NCI-H82 (cell line): ENCODE data around the gene TMEM51.

Source experiments
- DNase-seq: peaks from one replicate; lab custom pipeline; 2025; lab: John Stamatoyannopoulos, UW

TMEM51 gene

GRCh38 chr1:15246960-15247614 lies 93.5 kb downstream of the TMEM51 start, which contains the start of gene FHAD1:
Gene FHAD1 (plus strand): TSS chr1:15247223. CDS start chr1:15251785, 4,562 bp downstream.
- no peak for DNase-seq

- no peak for DNase-seq
Measured at GRCh38 chr1:15248216-15248615, 94.7 kb downstream of the TMEM51 start.

GRCh38 chr1:15249081-15249480 lies 95.5 kb downstream of the TMEM51 start:
- no peak for DNase-seq

GRCh38 chr1:15251857-15252835 lies 98.6 kb downstream of the TMEM51 start:
- peak; percentile 57 for DNase-seq

GRCh38 chr1:15254559-15254958 lies 101.0 kb downstream of the TMEM51 start:
- peak; percentile 99 for DNase-seq

- DNase-seq = peak; percentile 31
Measured at GRCh38 chr1:15255582-15256149, 102.1 kb downstream of the TMEM51 start.

GRCh38 chr1:15256584-15256983 lies 103.0 kb downstream of the TMEM51 start:
- DNase-seq = no peak

GRCh38 chr1:15257309-15257708 lies 103.8 kb downstream of the TMEM51 start:
- DNase-seq = no peak

- DNase-seq = no peak
Measured at GRCh38 chr1:15258833-15259621, 105.5 kb downstream of the TMEM51 start.

- DNase-seq = no peak
Measured at GRCh38 chr1:15259622-15260007, 106.1 kb downstream of the TMEM51 start.

GRCh38 chr1:15260418-15261154 lies 107.0 kb downstream of the TMEM51 start:
- DNase-seq = peak; percentile 78

GRCh38 chr1:15261155-15262002 lies 107.8 kb downstream of the TMEM51 start:
- DNase-seq = no peak

- DNase-seq = no peak
Measured at GRCh38 chr1:15262003-15262377, 108.4 kb downstream of the TMEM51 start.

GRCh38 chr1:15262706-15263105 lies 109.2 kb downstream of the TMEM51 start:
- no peak for DNase-seq

- no peak for DNase-seq
Measured at GRCh38 chr1:15264769-15265168, 111.2 kb downstream of the TMEM51 start.
